Stomach (tissue), 4 donors: ENCODE data around the gene LST1.

Source experiments
- CTCF ChIP-seq, 7 experiments: fragments of 450-650 bp in 4 of 7; fragments of 200-600 bp in 3 of 7; sonication (generic) in 3 of 7; IDR thresholded peaks; one replicate each; pipeline ENCODE4 v1.5.1; 2016 to 2019; ENCODE audit warnings: antibody characterized with exemption in 7 of 7, control low read depth in 2 of 7, mild to moderate bottlenecking in 1 of 7
- EP300 ChIP-seq: sonication (generic); formaldehyde crosslinking; IDR thresholded peaks from one replicate; pipeline ENCODE4 v1.6.1; 2017; ENCODE audit warnings: antibody characterized with exemption
- POLR2A ChIP-seq, 4 donors: fragments of 450-650 bp; IDR thresholded peaks; one replicate each; pipeline ENCODE4 v1.6.1; 2016; ENCODE audit warnings: antibody characterized with exemption in 4 of 4, control low read depth in 2 of 4, mild to moderate bottlenecking in 1 of 4, moderate library complexity in 1 of 4
- POLR2AphosphoS5 ChIP-seq, 3 donors: sonication (generic); formaldehyde crosslinking; IDR thresholded peaks; one replicate each; pipeline ENCODE4 v1.6.1; 2016; ENCODE audit warnings: antibody characterized with exemption in 3 of 3

- no peak for TF ChIP-seq CTCF (IDR thresholded peaks at IDR 0.05)
- TF ChIP-seq POLR2A (IDR thresholded peaks at IDR 0.05): no peak
- TF ChIP-seq POLR2AphosphoS5 (IDR thresholded peaks at IDR 0.05): peak in 2 of 3 donors; percentile 6 to 36
- TF ChIP-seq EP300: no peak
Measured at GRCh38 chr6:31620586-31621319, 34.7 kb downstream of the LST1 start, which contains the start of gene PRRC2A.
